Peyer's patch (tissue), 4 donors: ENCODE measurements around the gene NDST3.

Source experiments
- POLR2A ChIP-seq, 2 donors: fragments of 450-650 bp; IDR thresholded peaks; one replicate each; pipeline ENCODE4 v1.5.1; 2017; ENCODE audit warnings: antibody characterized with exemption in 2 of 2, mild to moderate bottlenecking in 2 of 2, moderate library complexity in 2 of 2
- TF ChIP-seq, protein P1 (sequence below), 6 experiments: fragments of 450-650 bp in 4 of 6; fragments of 200-600 bp in 2 of 6; sonication (generic) in 1 of 6; IDR thresholded peaks; one replicate each; pipeline ENCODE4 v1.5.1; 2017 to 2019; ENCODE audit warnings: antibody characterized with exemption in 6 of 6, mild to moderate bottlenecking in 3 of 6, moderate library complexity in 1 of 6

DNA sequence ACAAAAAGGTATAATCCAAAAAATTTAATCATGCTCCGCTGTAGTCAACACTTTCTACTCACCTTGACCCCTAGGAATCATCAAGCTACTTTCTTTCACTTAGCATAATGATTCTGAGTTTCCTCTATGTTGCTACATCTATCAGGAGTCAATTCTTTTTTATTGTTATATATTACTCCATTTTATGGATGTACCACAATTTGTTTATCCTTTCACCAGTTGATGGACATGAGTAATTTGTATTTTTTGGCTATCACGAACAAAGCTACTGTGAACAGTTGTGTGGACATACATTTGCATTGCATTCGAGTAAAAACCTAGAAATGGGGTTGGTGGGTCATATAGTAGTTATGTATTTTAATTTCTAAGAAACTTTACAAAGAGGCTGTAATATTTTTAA is 215.6 kb downstream of the NDST3 start:
- no peak for TF ChIP-seq POLR2A (IDR thresholded peaks at IDR 0.05)
- TF ChIP-seq, protein P1, sequence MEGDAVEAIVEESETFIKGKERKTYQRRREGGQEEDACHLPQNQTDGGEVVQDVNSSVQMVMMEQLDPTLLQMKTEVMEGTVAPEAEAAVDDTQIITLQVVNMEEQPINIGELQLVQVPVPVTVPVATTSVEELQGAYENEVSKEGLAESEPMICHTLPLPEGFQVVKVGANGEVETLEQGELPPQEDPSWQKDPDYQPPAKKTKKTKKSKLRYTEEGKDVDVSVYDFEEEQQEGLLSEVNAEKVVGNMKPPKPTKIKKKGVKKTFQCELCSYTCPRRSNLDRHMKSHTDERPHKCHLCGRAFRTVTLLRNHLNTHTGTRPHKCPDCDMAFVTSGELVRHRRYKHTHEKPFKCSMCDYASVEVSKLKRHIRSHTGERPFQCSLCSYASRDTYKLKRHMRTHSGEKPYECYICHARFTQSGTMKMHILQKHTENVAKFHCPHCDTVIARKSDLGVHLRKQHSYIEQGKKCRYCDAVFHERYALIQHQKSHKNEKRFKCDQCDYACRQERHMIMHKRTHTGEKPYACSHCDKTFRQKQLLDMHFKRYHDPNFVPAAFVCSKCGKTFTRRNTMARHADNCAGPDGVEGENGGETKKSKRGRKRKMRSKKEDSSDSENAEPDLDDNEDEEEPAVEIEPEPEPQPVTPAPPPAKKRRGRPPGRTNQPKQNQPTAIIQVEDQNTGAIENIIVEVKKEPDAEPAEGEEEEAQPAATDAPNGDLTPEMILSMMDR (IDR thresholded peaks at IDR 0.05), result no peak
